ENCODE results near the gene SLBP.
A peak's percentile ranks its signal among the peaks of the same experiment; 100 is the strongest.

Gene SLBP

GRCh38 chr4:1712216-1713002 is at the start of gene SLBP:
Gene SLBP, minus strand, starts transcription at chr4:1712319. Its CDS starts 131 bp downstream, at chr4:1712188.
- DNase-seq (ENCODE audit: low read depth in 2 of 2, low spot score in 1 of 2): peak; percentile 95 to 97

- DNase-seq (ENCODE audit: low read depth in 2 of 2, low spot score in 1 of 2): no peak
Observed at GRCh38 chr4:1761130-1761689, 49.1 kb upstream of the SLBP start.

- DNase-seq (ENCODE audit: low read depth in 2 of 2, low spot score in 1 of 2): no peak
Observed at GRCh38 chr4:1760521-1761071, 48.5 kb upstream of the SLBP start.

GRCh38 chr4:1759818-1760223 is 47.7 kb upstream of the SLBP start:
- DNase-seq (ENCODE audit: low read depth in 2 of 2, low spot score in 1 of 2): no peak

- no peak for DNase-seq (ENCODE audit: low read depth in 2 of 2, low spot score in 1 of 2)
Observed at GRCh38 chr4:1759170-1759817, 47.2 kb upstream of the SLBP start.

GRCh38 chr4:1758306-1759121 is 46.4 kb upstream of the SLBP start:
- no peak for DNase-seq (ENCODE audit: low read depth in 2 of 2, low spot score in 1 of 2)

- DNase-seq (ENCODE audit: low read depth in 2 of 2, low spot score in 1 of 2): no peak
Observed at GRCh38 chr4:1757836-1758235, 45.7 kb upstream of the SLBP start.

- no peak for DNase-seq (ENCODE audit: low read depth in 2 of 2, low spot score in 1 of 2)
Observed at GRCh38 chr4:1756893-1757779, 45.0 kb upstream of the SLBP start.

GRCh38 chr4:1756079-1756478 is 44.0 kb upstream of the SLBP start:
- DNase-seq (ENCODE audit: low read depth in 2 of 2, low spot score in 1 of 2): no peak

- DNase-seq (ENCODE audit: low read depth in 2 of 2, low spot score in 1 of 2): no peak
Observed at GRCh38 chr4:1755297-1755696, 43.2 kb upstream of the SLBP start.

- DNase-seq (ENCODE audit: low read depth in 2 of 2, low spot score in 1 of 2): no peak
Observed at GRCh38 chr4:1754336-1754735, 42.2 kb upstream of the SLBP start.

GRCh38 chr4:1753697-1754311 is 41.7 kb upstream of the SLBP start:
- no peak for DNase-seq (ENCODE audit: low read depth in 2 of 2, low spot score in 1 of 2)

- DNase-seq (ENCODE audit: low read depth in 2 of 2, low spot score in 1 of 2): no peak
Observed at GRCh38 chr4:1753294-1753696, 41.2 kb upstream of the SLBP start.

GRCh38 chr4:1752284-1753041 is 40.3 kb upstream of the SLBP start:
- DNase-seq (ENCODE audit: low read depth in 2 of 2, low spot score in 1 of 2): no peak

- no peak for DNase-seq (ENCODE audit: low read depth in 2 of 2, low spot score in 1 of 2)
Observed at GRCh38 chr4:1751919-1752283, 39.8 kb upstream of the SLBP start.

- DNase-seq (ENCODE audit: low read depth in 2 of 2, low spot score in 1 of 2): no peak
Observed at GRCh38 chr4:1751155-1751918, 39.2 kb upstream of the SLBP start.

GRCh38 chr4:1750381-1751154 is 38.4 kb upstream of the SLBP start:
- DNase-seq (ENCODE audit: low read depth in 2 of 2, low spot score in 1 of 2): no peak

- DNase-seq (ENCODE audit: low read depth in 2 of 2, low spot score in 1 of 2): no peak
Observed at GRCh38 chr4:1749826-1750225, 37.7 kb upstream of the SLBP start.

Data from stimulated activated CD8-positive, alpha-beta memory T cell treated with anti-CD3 and anti-CD28 coated beads, Interleukin-4, amount 100 ng/mL, for 1 hour (primary cell).